ENCODE data around the gene TMEM260. TPM values are rescaled to one million over a fixed set of nuclear protein-coding genes. Genes with fewer than 3 reads are reported as not detected.
"Not testable (repeated sequence)": the region's sequence is repeated elsewhere in the genome, so short reads cannot be mapped to it uniquely, and the experiment has no call there.

TMEM260 gene
- polyA plus RNA-seq, 1 donor from 2014 or later, result 16.9 TPM

DNA sequence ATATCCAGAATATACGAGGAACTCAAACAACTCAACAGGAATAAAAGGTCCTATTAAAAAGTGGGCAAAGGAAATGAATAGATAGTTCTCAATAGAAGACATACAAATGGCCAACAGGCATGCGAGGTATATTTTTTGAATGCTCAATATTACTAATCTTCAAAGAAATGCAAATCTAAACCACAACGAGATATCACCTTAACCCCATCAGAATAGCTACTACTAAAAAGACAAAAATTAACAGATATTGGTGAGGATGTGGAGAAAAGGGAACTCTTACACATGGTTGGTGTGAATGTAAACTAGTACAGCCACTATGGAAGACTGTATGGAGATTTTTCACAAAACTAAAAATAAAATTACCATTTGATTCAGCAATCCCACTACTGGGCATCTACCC lies 99.2 kb downstream of the TMEM260 start:
- Mint-ChIP-seq H3K4me1 (no peaks in the 10 kb centered on the region), H3K27me3 (no peaks in the 10 kb centered on the region), H3K36me3 (no peaks in the 10 kb centered on the region), H3K4me3 (no peak overlapping the region), H3K9me3 (peaks cover 0 to 4% (median 3%) of the 10 kb centered on the region in 3 donors), H3K27ac (no peak overlapping the region)

DNA sequence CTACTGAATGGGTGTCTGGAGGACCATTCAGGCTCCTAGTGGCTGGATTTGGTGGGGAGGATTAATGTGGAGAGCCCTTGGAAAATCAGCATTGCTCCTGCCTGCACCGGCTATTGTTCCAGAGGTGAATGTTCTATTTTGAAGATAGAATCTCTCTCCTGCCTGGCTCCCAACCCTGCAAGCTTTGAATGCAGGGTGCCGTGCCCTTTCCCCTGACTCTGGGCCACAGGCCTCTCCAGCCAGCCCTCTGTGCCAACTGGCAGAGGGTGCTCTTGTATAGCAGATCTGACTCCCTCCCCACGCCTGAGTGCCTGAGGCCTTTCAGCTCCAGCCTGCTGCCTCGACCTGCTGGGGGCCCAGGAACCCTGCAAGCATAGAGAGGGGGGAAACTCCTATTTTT lies 106.8 kb downstream of the TMEM260 start:
- Mint-ChIP-seq H3K9me3 (peaks cover 0 to 4% (median 0%) of the 10 kb centered on the region in 3 donors), H3K27ac (no peak overlapping the region)

DNA sequence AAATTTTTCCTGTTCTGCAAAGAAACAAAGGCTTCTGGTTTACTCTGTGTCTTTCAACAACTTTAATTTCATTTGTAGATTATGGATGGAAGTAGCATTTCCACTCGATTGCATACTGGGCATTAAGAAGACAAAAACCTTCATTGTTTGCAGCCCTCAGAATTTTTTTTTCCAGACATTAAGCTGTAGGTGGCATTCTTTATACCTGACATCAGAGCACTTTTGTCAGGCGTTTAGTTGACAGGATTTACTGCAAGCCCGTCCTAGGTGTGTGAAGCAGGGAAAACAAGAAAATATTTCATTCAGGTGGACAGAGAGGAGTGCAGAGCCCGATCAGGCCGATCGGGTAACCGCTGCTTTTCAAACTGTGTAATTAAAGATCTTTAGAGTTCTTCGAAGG lies 107.5 kb downstream of the TMEM260 start:
- no peaks in the 10 kb centered on the region for H3K36me3 Mint-ChIP-seq
- H3K4me1 Mint-ChIP-seq, result no peaks in the 10 kb centered on the region
- peaks cover 0 to 4% (median 0%) of the 10 kb centered on the region in 3 donors for H3K9me3 Mint-ChIP-seq
- H3K27me3 Mint-ChIP-seq, result peaks cover 2% of the 10 kb centered on the region
- H3K4me3 Mint-ChIP-seq, result no peak overlapping the region
- H3K27ac Mint-ChIP-seq, result no peak overlapping the region

More for the DNA sequence above, 106.8 kb downstream of the TMEM260 start:
- H3K27me3 Mint-ChIP-seq, result peaks cover 2% of the 10 kb centered on the region
- no peaks in the 10 kb centered on the region for H3K36me3 Mint-ChIP-seq
- no peak overlapping the region for H3K4me3 Mint-ChIP-seq
- H3K4me1 Mint-ChIP-seq, result no peaks in the 10 kb centered on the region

DNA sequence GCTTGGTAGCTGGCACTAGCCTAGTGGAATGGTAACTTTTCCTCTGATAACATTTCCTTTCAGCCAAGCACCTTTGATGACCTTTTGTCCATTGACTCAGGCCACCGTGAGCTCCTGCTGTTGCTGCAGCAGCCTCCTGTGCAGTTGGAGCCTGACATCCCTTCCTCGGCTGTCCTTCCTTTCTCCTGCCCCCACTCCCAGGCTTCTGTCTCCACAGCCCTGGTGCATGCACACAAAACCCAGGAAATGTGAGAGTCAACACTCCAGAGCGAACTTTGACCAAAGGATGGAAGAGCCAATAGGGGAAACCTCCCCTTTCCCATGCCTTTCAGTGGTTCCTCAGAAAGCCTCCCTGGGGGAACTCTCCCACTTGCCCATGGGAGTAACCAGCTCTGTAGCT lies 115.0 kb downstream of the TMEM260 start:
- peaks cover 3% of the 10 kb centered on the region for H3K27me3 Mint-ChIP-seq
- no peaks in the 10 kb centered on the region for H3K4me1 Mint-ChIP-seq
- H3K27ac Mint-ChIP-seq, result no peak overlapping the region
- H3K36me3 Mint-ChIP-seq, result peaks cover 1% of the 10 kb centered on the region
- no peaks in the 10 kb centered on the region for H3K9me3 Mint-ChIP-seq
- H3K4me3 Mint-ChIP-seq, result no peak overlapping the region

DNA sequence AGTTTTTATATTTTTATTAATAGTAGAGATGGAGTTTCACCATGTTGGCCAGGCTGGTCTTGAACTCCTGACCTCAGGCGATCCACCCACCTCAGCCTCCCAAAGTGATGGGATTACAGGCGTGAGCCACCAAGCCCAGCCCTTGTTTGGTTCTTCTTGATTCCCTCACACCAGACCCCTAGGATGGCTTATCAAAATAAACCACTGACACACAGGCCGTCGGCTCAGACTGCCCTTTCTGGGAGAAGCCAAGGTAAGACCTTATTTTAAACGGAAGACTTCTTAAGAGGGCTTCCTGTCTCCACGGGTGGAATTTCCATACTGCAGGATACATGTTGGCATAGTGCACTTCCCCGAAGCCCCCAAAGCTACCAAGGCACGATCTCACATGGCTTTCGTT lies 115.6 kb downstream of the TMEM260 start:
- not testable (repeated sequence) for H3K4me1 Mint-ChIP-seq, H3K4me3 Mint-ChIP-seq, H3K27me3 Mint-ChIP-seq, H3K9me3 Mint-ChIP-seq, H3K27ac Mint-ChIP-seq, H3K36me3 Mint-ChIP-seq

Other genes with a start within 250 kb of the TMEM260 start
- not detected for gene OTX2, start 230.7 kb downstream of the TMEM260 start, polyA plus RNA-seq

All from IgD-negative memory B cell (primary cell).